Thyroid gland (tissue), 4 donors: ENCODE measurements around the gene EML1. TPM values are rescaled to one million over a fixed set of nuclear protein-coding genes. Genes with fewer than 3 reads are reported as not detected.

Source experiments
- DNase-seq, 2 donors: peaks; one replicate each; pipeline ENCODE4 v3.0.0-alpha.2; 2019
- H3K27ac ChIP-seq, 3 donors: fragments of 200-600 bp; sonication (generic); 1 replicate in 2 of 3; 2 replicates in 1 of 3; pipeline ENCODE4 v1.5.1; 2016 to 2019; ENCODE audit warnings: mild to moderate bottlenecking in 1 of 3, moderate library complexity in 1 of 3
- H3K27me3 ChIP-seq: fragments of 200-600 bp; sonication (generic); one replicate; pipeline ENCODE4 v1.5.1; 2019
- H3K36me3 ChIP-seq, 2 donors: fragments of 200-600 bp; sonication (generic); one replicate each; pipeline ENCODE4 v1.5.1; 2016 to 2019
- H3K4me1 ChIP-seq, 2 donors: fragments of 200-600 bp; sonication (generic); one replicate each; pipeline ENCODE4 v1.5.1; 2017 to 2019
- H3K4me3 ChIP-seq, 3 donors: fragments of 200-600 bp; sonication (generic); replicated peaks in 1 of 3; 1 replicate in 2 of 3; 2 replicates in 1 of 3; pipeline ENCODE4 v1.5.1; 2016; ENCODE audit warnings: mild to moderate bottlenecking in 1 of 3
- H3K9me3 ChIP-seq: fragments of 200-600 bp; sonication (generic); one replicate; pipeline ENCODE4 v1.5.1; 2017
- POLR2A ChIP-seq, 2 donors: fragments of 450-650 bp; IDR thresholded peaks; one replicate each; pipeline ENCODE4 v1.6.1; 2017; ENCODE audit warnings: antibody characterized with exemption in 2 of 2, mild to moderate bottlenecking in 2 of 2, moderate library complexity in 1 of 2
- WGBS, 2 donors: methylation state at CpG; one replicate each; pipeline ENCODE4 v1.1.5; 2017; 5-methylcytosine and 5-hydroxymethylcytosine counted together
- intact Hi-C: fragments of 100-400 bp; cut with DNase I; formaldehyde crosslinking; loops from one replicate; pipeline ENCODE4 v1.15.1; 2023
- total RNA-seq, 4 donors: library from RNA; depleted of rRNA; stranded (reverse); fragments of >200 nt; gene quantifications; one replicate each; pipeline ENCODE4 v1.2.3, GENCODE V29; 2016
- TF ChIP-seq, protein P1 (sequence below), 6 experiments: fragments of 200-600 bp in 3 of 6; fragments of 450-650 bp in 3 of 6; sonication (generic) in 3 of 6; IDR thresholded peaks; one replicate each; pipeline ENCODE4 v1.5.1; 2016 to 2019; ENCODE audit warnings: antibody characterized with exemption in 6 of 6, mild to moderate bottlenecking in 2 of 6, inconsistent platforms in 1 of 6, moderate library complexity in 1 of 6

EML1 gene
- total RNA-seq, 4 donors from 2014 or later: 24.2 to 58.7 (median 37.9) TPM

DNA sequence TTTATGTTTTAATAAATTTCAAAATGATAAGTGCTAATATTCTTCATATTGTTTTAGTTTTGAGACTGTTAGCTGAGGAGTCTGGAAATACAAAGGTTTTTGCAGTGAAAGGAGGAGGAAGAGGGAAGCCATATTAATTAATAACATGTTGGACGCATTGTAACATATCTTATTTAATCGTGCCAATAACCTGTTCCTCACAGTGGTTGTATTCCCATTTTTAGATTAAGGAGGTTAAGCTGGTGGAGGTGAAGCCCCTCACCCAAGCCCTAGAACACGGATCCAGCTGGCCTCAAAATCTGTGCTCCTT lies 92.4 kb downstream of the EML1 start:
- no peaks in the 10 kb centered on the region for H3K27me3 ChIP-seq
- H3K36me3 ChIP-seq: no peaks in the 10 kb centered on the region
- H3K4me1 ChIP-seq: no peaks in the 10 kb centered on the region
- TF ChIP-seq POLR2A (IDR thresholded peaks at IDR 0.05): no peak
- TF ChIP-seq, protein P1, sequence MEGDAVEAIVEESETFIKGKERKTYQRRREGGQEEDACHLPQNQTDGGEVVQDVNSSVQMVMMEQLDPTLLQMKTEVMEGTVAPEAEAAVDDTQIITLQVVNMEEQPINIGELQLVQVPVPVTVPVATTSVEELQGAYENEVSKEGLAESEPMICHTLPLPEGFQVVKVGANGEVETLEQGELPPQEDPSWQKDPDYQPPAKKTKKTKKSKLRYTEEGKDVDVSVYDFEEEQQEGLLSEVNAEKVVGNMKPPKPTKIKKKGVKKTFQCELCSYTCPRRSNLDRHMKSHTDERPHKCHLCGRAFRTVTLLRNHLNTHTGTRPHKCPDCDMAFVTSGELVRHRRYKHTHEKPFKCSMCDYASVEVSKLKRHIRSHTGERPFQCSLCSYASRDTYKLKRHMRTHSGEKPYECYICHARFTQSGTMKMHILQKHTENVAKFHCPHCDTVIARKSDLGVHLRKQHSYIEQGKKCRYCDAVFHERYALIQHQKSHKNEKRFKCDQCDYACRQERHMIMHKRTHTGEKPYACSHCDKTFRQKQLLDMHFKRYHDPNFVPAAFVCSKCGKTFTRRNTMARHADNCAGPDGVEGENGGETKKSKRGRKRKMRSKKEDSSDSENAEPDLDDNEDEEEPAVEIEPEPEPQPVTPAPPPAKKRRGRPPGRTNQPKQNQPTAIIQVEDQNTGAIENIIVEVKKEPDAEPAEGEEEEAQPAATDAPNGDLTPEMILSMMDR (IDR thresholded peaks at IDR 0.05): no peak
- H3K27ac ChIP-seq: no peak overlapping the region
- DNase-seq: no peak
- WGBS, 2 donors: 67% methylated on average over 3 of the region's 3 CpGs
- no peaks in the 10 kb centered on the region for H3K9me3 ChIP-seq
- no peak overlapping the region for H3K4me3 ChIP-seq
- intact Hi-C loops: loop anchor here (2.0 to 10.0 kb wide), 3 partner anchors 91 to 203 kb away; partner anchors contain the start of gene EML1

DNA sequence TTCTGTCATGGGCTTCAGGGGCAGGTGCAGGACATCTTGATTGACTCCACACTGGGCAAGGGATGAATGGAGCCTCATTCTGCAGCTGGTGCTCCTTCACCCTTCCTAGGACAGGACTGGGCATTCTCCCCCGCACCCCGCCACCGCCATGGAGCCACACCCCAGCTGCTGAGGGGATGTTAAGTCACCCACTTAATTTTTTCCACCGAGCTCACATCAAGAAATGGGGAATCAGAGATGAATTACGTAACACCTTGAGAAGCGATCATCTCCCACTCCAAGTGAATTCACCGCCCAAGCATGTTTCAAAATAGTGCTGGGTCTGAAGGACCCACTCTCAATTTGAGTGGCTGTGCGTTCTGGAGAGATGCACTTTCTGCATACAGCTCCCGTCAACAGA lies 94.2 kb downstream of the EML1 start:
- DNase-seq: no peak
- H3K36me3 ChIP-seq: no peaks in the 10 kb centered on the region
- TF ChIP-seq, protein P1 (IDR thresholded peaks at IDR 0.05): no peak
- no peak for TF ChIP-seq POLR2A (IDR thresholded peaks at IDR 0.05)
- H3K9me3 ChIP-seq: no peaks in the 10 kb centered on the region
- H3K27ac ChIP-seq: no peak overlapping the region
- no peaks in the 10 kb centered on the region for H3K27me3 ChIP-seq
- no peak overlapping the region for H3K4me3 ChIP-seq
- WGBS, 2 donors: 84 to 90% methylated on average over 9 of the region's 9 CpGs
- no peaks in the 10 kb centered on the region for H3K4me1 ChIP-seq
- intact Hi-C loops: loop anchor here (10.0 kb wide), 1 partner anchor 93 kb away; the partner anchor contains the start of gene EML1

DNA sequence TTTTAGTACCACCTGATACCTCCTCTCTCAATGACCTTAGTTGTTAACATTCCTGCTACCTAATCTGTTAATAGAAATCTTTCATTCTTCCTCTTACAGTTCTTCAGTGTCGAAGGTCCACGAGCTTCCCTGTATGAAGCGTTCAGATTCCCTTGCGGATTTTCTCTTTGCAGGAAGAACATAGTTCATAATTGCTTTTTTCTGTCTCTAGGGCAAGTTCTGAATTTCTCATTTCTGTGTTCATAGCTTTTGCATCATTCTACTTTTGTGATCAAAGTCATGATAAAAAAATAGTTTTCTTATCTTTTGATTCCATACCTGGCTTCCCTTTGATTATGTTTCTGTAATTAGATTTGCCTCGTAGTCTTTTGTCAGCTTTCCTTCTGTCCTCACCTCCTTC lies 94.9 kb downstream of the EML1 start:
- DNase-seq: no peak
- no peaks in the 10 kb centered on the region for H3K36me3 ChIP-seq
- WGBS, 2 donors: 90 to 92% methylated on average over 5 of the region's 5 CpGs
- H3K4me3 ChIP-seq: no peak overlapping the region
- no peak overlapping the region for H3K27ac ChIP-seq
- intact Hi-C loops: loop anchor here (10.0 kb wide), 1 partner anchor 93 kb away; the partner anchor contains the start of gene EML1
- no peak for TF ChIP-seq POLR2A (IDR thresholded peaks at IDR 0.05)
- TF ChIP-seq, protein P1 (IDR thresholded peaks at IDR 0.05): no peak
- no peaks in the 10 kb centered on the region for H3K4me1 ChIP-seq
- no peaks in the 10 kb centered on the region for H3K9me3 ChIP-seq
- no peaks in the 10 kb centered on the region for H3K27me3 ChIP-seq

DNA sequence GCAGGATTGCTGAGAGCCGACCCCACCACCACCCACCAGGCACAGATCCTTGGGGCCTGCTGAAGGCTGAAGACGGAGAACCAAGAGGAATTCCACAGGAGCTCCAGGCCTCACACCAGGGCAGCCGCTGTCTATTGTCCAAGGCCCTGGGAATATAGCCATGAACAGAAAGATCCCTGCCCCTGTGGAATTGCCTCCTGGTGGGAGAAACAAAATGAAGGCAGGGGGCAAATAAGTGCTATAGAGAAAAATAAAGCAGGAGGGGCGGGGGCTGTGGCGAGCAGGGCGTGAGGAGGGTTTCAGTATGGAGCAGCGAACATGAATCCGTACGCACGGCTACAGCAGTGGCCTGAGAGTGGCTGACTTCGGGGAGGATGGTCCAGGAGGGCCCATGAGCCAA lies 96.1 kb downstream of the EML1 start:
- no peaks in the 10 kb centered on the region for H3K27me3 ChIP-seq
- no peaks in the 10 kb centered on the region for H3K4me1 ChIP-seq
- no peaks in the 10 kb centered on the region for H3K9me3 ChIP-seq
- TF ChIP-seq POLR2A (IDR thresholded peaks at IDR 0.05): no peak
- TF ChIP-seq, protein P1 (IDR thresholded peaks at IDR 0.05): no peak
- intact Hi-C loops: loop anchor here (10.0 kb wide), 1 partner anchor 94 kb away; the partner anchor contains the start of gene EML1
- H3K36me3 ChIP-seq: no peaks in the 10 kb centered on the region
- no peak overlapping the region for H3K4me3 ChIP-seq
- 90 to 93% methylated on average over 10 to 11 of the region's 11 CpGs for WGBS, 2 donors
- no peak overlapping the region for H3K27ac ChIP-seq
- no peak for DNase-seq

DNA sequence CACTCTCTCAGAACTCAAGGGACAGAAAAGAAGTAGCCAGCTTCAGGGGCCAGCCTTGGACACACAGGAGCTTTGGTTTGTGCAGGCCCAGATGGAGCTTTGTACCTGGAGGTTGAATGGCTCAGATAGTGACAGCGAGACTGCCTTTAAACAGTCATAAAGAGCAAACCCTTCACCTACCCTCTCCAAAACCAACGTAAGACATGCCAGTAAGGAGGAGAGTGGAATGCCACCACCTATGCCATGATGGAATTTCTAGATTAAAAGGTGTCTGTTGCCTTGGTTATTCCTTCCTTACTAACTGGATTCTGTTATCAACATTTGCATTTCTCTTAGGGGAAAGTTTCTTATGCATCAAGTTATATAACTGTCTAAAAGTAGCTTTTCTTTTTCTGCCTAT lies 98.1 kb downstream of the EML1 start:
- no peak for DNase-seq
- Histone ChIP-seq H3K36me3 (no peaks in the 10 kb centered on the region), H3K4me1 (no peaks in the 10 kb centered on the region), H3K27ac (no peak overlapping the region), H3K27me3 (no peaks in the 10 kb centered on the region), H3K9me3 (no peaks in the 10 kb centered on the region), H3K4me3 (no peak overlapping the region)
- intact Hi-C loops: no loop called here
- WGBS, 2 donors: 64 to 89% methylated on average over 2 of the region's 2 CpGs
- TF ChIP-seq POLR2A (IDR thresholded peaks at IDR 0.05): no peak
- TF ChIP-seq, protein P1 (IDR thresholded peaks at IDR 0.05): no peak
